Smooth muscle cell (in vitro differentiated cells): ENCODE data around the gene LATS2. TPM values are rescaled to one million over a fixed set of nuclear protein-coding genes. Genes with fewer than 3 reads are reported as not detected.
A peak's percentile ranks its signal among the peaks of the same experiment; 100 is the strongest.

ENCODE experiments used
- DNase-seq: peaks from one replicate; lab custom pipeline; 2025; ENCODE audit not compliant: unreplicated experiment; lab: John Stamatoyannopoulos, UW
- H2AFZ ChIP-seq: fragments of 200-600 bp; sonication (generic); 2 replicates; pipeline ENCODE4 v1.6.0; 2016; ENCODE audit warnings: antibody characterized with exemption, low read depth, mild to moderate bottlenecking
- H3F3A ChIP-seq: fragments of 200-600 bp; sonication (generic); 2 replicates; pipeline ENCODE4 v1.6.0; 2017; ENCODE audit warnings: antibody characterized with exemption, low read depth
- H3K27ac ChIP-seq: fragments of 200-600 bp; sonication (generic); 2 replicates; pipeline ENCODE4 v1.5.1; 2016; ENCODE audit warnings: low read depth, mild to moderate bottlenecking
- H3K27me3 ChIP-seq: fragments of 200-600 bp; sonication (generic); 2 replicates; pipeline ENCODE4 v1.6.1; 2016; ENCODE audit warnings: low read depth, mild to moderate bottlenecking
- H3K36me3 ChIP-seq: fragments of 200-600 bp; sonication (generic); 2 replicates; pipeline ENCODE4 v1.5.1; 2016; ENCODE audit warnings: low read depth
- H3K4me1 ChIP-seq: fragments of 200-600 bp; sonication (generic); 2 replicates; pipeline ENCODE4 v1.5.1; 2016; ENCODE audit warnings: low read depth
- H3K4me2 ChIP-seq: fragments of 200-600 bp; sonication (generic); 2 replicates; pipeline ENCODE4 v1.6.0; 2016; ENCODE audit warnings: mild to moderate bottlenecking
- H3K4me3 ChIP-seq: fragments of 200-600 bp; sonication (generic); 2 replicates; pipeline ENCODE4 v1.5.1; 2016; ENCODE audit warnings: mild to moderate bottlenecking
- H3K79me2 ChIP-seq: fragments of 200-600 bp; sonication (generic); 2 replicates; pipeline ENCODE4 v1.6.0; 2016; ENCODE audit warnings: low read depth, mild to moderate bottlenecking
- H3K9ac ChIP-seq: fragments of 200-600 bp; sonication (generic); 2 replicates; pipeline ENCODE4 v1.6.0; 2016; ENCODE audit warnings: low read depth
- H3K9me3 ChIP-seq: fragments of 200-600 bp; sonication (generic); replicated peaks from 2 replicates; pipeline ENCODE4 v1.5.1; 2016; ENCODE audit warnings: low read depth
- H4K20me1 ChIP-seq: fragments of 200-600 bp; sonication (generic); 2 replicates; pipeline ENCODE4 v1.6.0; 2016; ENCODE audit warnings: low read depth
- CTCF ChIP-seq: fragments of 200-600 bp; sonication (generic); IDR thresholded peaks from 2 replicates; pipeline ENCODE4 v1.5.1; 2017; ENCODE audit warnings: borderline replicate concordance, mild to moderate bottlenecking, antibody characterized with exemption; ENCODE audit not compliant: insufficient read depth, poor library complexity, severe bottlenecking
- WGBS: methylation state at CpG from one replicate; pipeline ENCODE4 v1.1.7; 2016; ENCODE audit warnings: low lambda C conversion rate; 5-methylcytosine and 5-hydroxymethylcytosine counted together
- polyA plus RNA-seq: library from polyadenylated mRNA; unstranded; fragments of >200 nt; fragmentation: Nextera tagmentation; extraction: Ambion mirVana; gene quantifications from 2 replicates; pipeline ENCODE4 v1.2.1, GENCODE V29; 2016
- total RNA-seq: library from RNA; depleted of rRNA; stranded (reverse); fragments of >200 nt; gene quantifications from 2 replicates; pipeline ENCODE4 v1.2.3, GENCODE V29; 2014

Gene LATS2
- total and polyA plus RNA-seq, 2 experiments from 2014 or later, result 6.9 to 20.8 TPM

DNA sequence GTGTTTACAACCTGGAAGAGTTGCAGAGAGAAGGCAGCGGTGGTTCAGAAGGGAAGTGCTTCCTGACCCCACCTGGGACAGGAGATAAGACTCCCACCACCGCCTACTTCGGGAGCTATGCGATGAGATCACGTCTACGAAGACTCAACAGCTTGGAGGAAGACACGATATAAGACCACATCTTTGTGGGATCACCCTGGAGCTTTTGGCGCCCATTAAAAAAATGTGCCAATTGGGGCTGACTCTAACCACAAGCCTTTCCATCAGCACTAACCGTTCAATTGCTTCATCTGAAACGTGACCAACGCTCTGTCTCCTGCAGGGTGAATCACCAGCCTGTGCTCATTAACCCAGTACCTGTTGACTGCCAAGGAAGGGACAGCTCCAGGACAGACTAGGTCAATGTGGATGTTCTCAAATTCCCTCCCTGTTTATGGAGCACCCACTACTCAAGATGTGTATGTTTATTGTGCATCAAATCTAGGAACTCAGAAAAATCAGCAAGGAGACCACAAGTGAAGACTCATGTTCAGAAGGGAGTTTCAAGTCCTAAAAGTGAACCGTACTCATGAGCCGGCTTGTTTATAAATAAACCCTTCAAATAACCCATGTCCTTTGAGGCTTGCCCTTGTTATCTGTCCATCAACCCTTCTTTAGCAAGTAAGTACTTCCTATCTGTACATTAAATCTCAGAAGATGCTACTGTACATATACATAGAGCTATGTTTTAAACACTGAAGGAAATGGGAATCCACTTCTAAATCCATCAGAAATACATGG lies 67.5 kb downstream of the LATS2 start:
- Histone ChIP-seq H3K9ac (no peak overlapping the region), H4K20me1 (peaks cover 83% of the 10 kb centered on the region), H2AFZ (no peak overlapping the region), H3K79me2 (peaks cover 41% of the 10 kb centered on the region), H3K4me1 (no peaks in the 10 kb centered on the region), H3K27me3 (no peaks in the 10 kb centered on the region), H3K9me3 (no peaks in the 10 kb centered on the region), H3K4me3 (no peak overlapping the region), H3K4me2 (no peak overlapping the region), H3K27ac (peak overlapping the region; percentile 48), H3K36me3 (no peaks in the 10 kb centered on the region), H3F3A (no peaks in the 10 kb centered on the region)
- no peak for DNase-seq
- no peak for TF ChIP-seq CTCF
- WGBS, result 64% methylated on average over 13 of the region's 13 CpGs

- H3K36me3 ChIP-seq, result no peaks in the 10 kb centered on the region
- no peak for DNase-seq
- no peaks in the 10 kb centered on the region for H3K9me3 ChIP-seq
- peak overlapping the region; percentile 48 for H3K27ac ChIP-seq
- no peak for TF ChIP-seq CTCF
- no peak overlapping the region for H3K4me3 ChIP-seq
- no peak overlapping the region for H2AFZ ChIP-seq
- no peaks in the 10 kb centered on the region for H3K27me3 ChIP-seq
- peaks cover 83% of the 10 kb centered on the region for H4K20me1 ChIP-seq
- 95% methylated on average over 4 of the region's 4 CpGs for WGBS
- H3F3A ChIP-seq, result no peaks in the 10 kb centered on the region
- peaks cover 36% of the 10 kb centered on the region for H3K79me2 ChIP-seq
- H3K4me2 ChIP-seq, result no peak overlapping the region
- no peaks in the 10 kb centered on the region for H3K4me1 ChIP-seq
- no peak overlapping the region for H3K9ac ChIP-seq
Measured at GRCh38 chr13:20993211-20993610, 68.2 kb downstream of the LATS2 start.

- no peaks in the 10 kb centered on the region for H3F3A ChIP-seq
- peaks cover 79% of the 10 kb centered on the region for H4K20me1 ChIP-seq
- DNase-seq, result no peak
- TF ChIP-seq CTCF, result no peak
- H2AFZ ChIP-seq, result no peak overlapping the region
- H3K4me1 ChIP-seq, result no peaks in the 10 kb centered on the region
- WGBS, result 91% methylated on average over 17 of the region's 17 CpGs
- no peak overlapping the region for H3K4me3 ChIP-seq
- H3K9ac ChIP-seq, result no peak overlapping the region
- no peak overlapping the region for H3K4me2 ChIP-seq
- H3K27ac ChIP-seq, result no peak overlapping the region
- no peaks in the 10 kb centered on the region for H3K27me3 ChIP-seq
- no peaks in the 10 kb centered on the region for H3K9me3 ChIP-seq
- H3K36me3 ChIP-seq, result peaks cover 8% of the 10 kb centered on the region
- peaks cover 35% of the 10 kb centered on the region for H3K79me2 ChIP-seq
Measured at GRCh38 chr13:20991741-20992520, 69.5 kb downstream of the LATS2 start.
